HEK293 (cell line): ENCODE results near the gene BMF.

Experiments
- CTCF ChIA-PET: fragments of 350-600 bp; formaldehyde crosslinking; extraction: SDS; loops from one replicate; lab custom pipeline; 2021; ENCODE audit warnings: antibody characterized with exemption; lab: Yijun Ruan, JAX
- POLR2A ChIA-PET: fragments of 300-600 bp; formaldehyde crosslinking; extraction: SDS; loops from one replicate; lab custom pipeline; 2020; ENCODE audit warnings: antibody characterized with exemption, inconsistent platforms; lab: Yijun Ruan, JAX
- H3K27ac ChIP-seq: fragments of 200-500 bp; sonication (Bioruptor generic); 2 replicates; pipeline ENCODE4 v1.5.1; 2014; ENCODE audit warnings: low read depth, low read length, control low read depth, inconsistent platforms; ENCODE audit errors: extremely low read depth
- H3K36me3 ChIP-seq, 2 experiments: fragments of 200-500 bp in 1 of 2; sonication (Bioruptor generic) in 1 of 2; 1 replicate in 1 of 2; 2 replicates in 1 of 2; pipeline ENCODE4 v1.5.1; 2014 to 2017; ENCODE audit warnings: inconsistent platforms in 2 of 2, low read length in 2 of 2; ENCODE audit not compliant: control insufficient read depth in 2 of 2, insufficient read depth in 1 of 2
- H3K4me1 ChIP-seq: fragments of 200-500 bp; sonication (Bioruptor generic); 2 replicates; pipeline ENCODE4 v1.5.1; 2014; ENCODE audit warnings: mild to moderate bottlenecking, low read length, inconsistent platforms; ENCODE audit not compliant: control insufficient read depth, insufficient read depth
- H3K4me3 ChIP-seq: 2 replicates; pipeline ENCODE4 v1.5.1; 2011; ENCODE audit warnings: low read depth, mild to moderate bottlenecking, control low read depth, low read length, moderate library complexity
- H3K9me3 ChIP-seq: fragments of 200-500 bp; sonication (Bioruptor generic); 2 replicates; pipeline ENCODE4 v1.5.1; 2014; ENCODE audit warnings: low read depth, low read length, inconsistent platforms; ENCODE audit not compliant: control insufficient read depth, insufficient read depth
- FEZF1 ChIP-seq: fragments of 450-650 bp; formaldehyde crosslinking; IDR thresholded peaks from 2 replicates; pipeline ENCODE4 v1.5.1; 2016; ENCODE audit warnings: missing biosample characterization, missing genetic modification characterization
- GLI2 ChIP-seq: fragments of 450-650 bp; formaldehyde crosslinking; IDR thresholded peaks from 2 replicates; pipeline ENCODE4; 2017; ENCODE audit warnings: missing biosample characterization, missing genetic modification characterization, low read depth, borderline replicate concordance
- GLI4 ChIP-seq: fragments of 450-650 bp; formaldehyde crosslinking; IDR thresholded peaks from 2 replicates; pipeline ENCODE4 v1.5.1; 2016; ENCODE audit warnings: missing biosample characterization, missing genetic modification characterization
- GLIS1 ChIP-seq: fragments of 450-650 bp; formaldehyde crosslinking; IDR thresholded peaks from 2 replicates; pipeline ENCODE4 v1.5.1; 2016; ENCODE audit warnings: missing biosample characterization, missing genetic modification characterization
- HOXA7 ChIP-seq: sonication (generic); formaldehyde crosslinking; IDR thresholded peaks from 2 replicates; pipeline ENCODE4 v1.8.1; 2022; ENCODE audit warnings: missing genetic modification reagents, borderline replicate concordance
- KLF10 ChIP-seq: fragments of 450-650 bp; IDR thresholded peaks from 2 replicates; pipeline ENCODE4 v1.5.1; 2018; ENCODE audit warnings: missing biosample characterization, mild to moderate bottlenecking, missing genetic modification characterization
- KLF8 ChIP-seq: fragments of 450-650 bp; formaldehyde crosslinking; IDR thresholded peaks from 2 replicates; pipeline ENCODE4 v1.5.1; 2016; ENCODE audit warnings: missing biosample characterization, missing genetic modification characterization
- MYNN ChIP-seq: fragments of 450-650 bp; formaldehyde crosslinking; IDR thresholded peaks from 2 replicates; pipeline ENCODE4 v1.5.1; 2016; ENCODE audit warnings: missing biosample characterization, missing genetic modification characterization, borderline replicate concordance
- SP3 ChIP-seq: fragments of 450-650 bp; formaldehyde crosslinking; IDR thresholded peaks from 2 replicates; pipeline ENCODE4 v1.5.1; 2016; ENCODE audit warnings: missing biosample characterization, missing genetic modification characterization
- TRIM28 ChIP-seq: IDR thresholded peaks from 2 replicates; pipeline ENCODE4 v1.6.1; 2011; ENCODE audit warnings: low read length, control low read depth, borderline replicate concordance
- ZBTB11 ChIP-seq: fragments of 450-650 bp; formaldehyde crosslinking; conservative IDR thresholded peaks from 2 replicates; pipeline ENCODE4 v1.5.1; 2016; ENCODE audit warnings: low read depth, missing biosample characterization, missing genetic modification characterization
- ZNF148 ChIP-seq: fragments of 450-650 bp; formaldehyde crosslinking; IDR thresholded peaks from 2 replicates; pipeline ENCODE4 v1.5.0; 2017; ENCODE audit warnings: missing biosample characterization, missing genetic modification characterization, borderline replicate concordance
- ZNF169 ChIP-seq: fragments of 450-650 bp; formaldehyde crosslinking; IDR thresholded peaks from 2 replicates; pipeline ENCODE4 v1.5.1; 2016; ENCODE audit warnings: missing biosample characterization, missing genetic modification characterization
- ZNF184 ChIP-seq: fragments of 450-650 bp; IDR thresholded peaks from 2 replicates; pipeline ENCODE4 v1.5.1; 2018; ENCODE audit warnings: missing biosample characterization, mild to moderate bottlenecking, missing genetic modification characterization
- ZNF214 ChIP-seq: fragments of 450-650 bp; formaldehyde crosslinking; IDR thresholded peaks from 2 replicates; pipeline ENCODE4 v1.5.1; 2017; ENCODE audit warnings: missing biosample characterization, mild to moderate bottlenecking, missing genetic modification characterization, borderline replicate concordance
- ZNF26 ChIP-seq: fragments of 450-650 bp; formaldehyde crosslinking; IDR thresholded peaks from 2 replicates; pipeline ENCODE4 v1.5.1; 2016; ENCODE audit warnings: missing biosample characterization, missing genetic modification characterization
- ZNF354C ChIP-seq: fragments of 450-650 bp; formaldehyde crosslinking; IDR thresholded peaks from 2 replicates; pipeline ENCODE4 v1.5.1; 2016; ENCODE audit warnings: missing biosample characterization, missing genetic modification characterization, low read depth, borderline replicate concordance
- ZNF391 ChIP-seq: fragments of 450-650 bp; formaldehyde crosslinking; IDR thresholded peaks from 2 replicates; pipeline ENCODE4 v1.5.1; 2016; ENCODE audit warnings: low read depth, missing biosample characterization, missing genetic modification characterization, borderline replicate concordance
- ZNF501 ChIP-seq: fragments of 450-650 bp; formaldehyde crosslinking; IDR thresholded peaks from 2 replicates; pipeline ENCODE4 v1.5.1; 2016; ENCODE audit warnings: missing biosample characterization, missing genetic modification characterization
- ZNF544 ChIP-seq: fragments of 450-650 bp; formaldehyde crosslinking; IDR thresholded peaks from 2 replicates; pipeline ENCODE4 v1.5.0; 2017; ENCODE audit warnings: missing biosample characterization, missing genetic modification characterization
- ZNF561 ChIP-seq: fragments of 450-650 bp; IDR thresholded peaks from 2 replicates; pipeline ENCODE4 v1.5.1; 2018; ENCODE audit warnings: missing biosample characterization, missing genetic modification characterization, borderline replicate concordance
- ZNF639 ChIP-seq: fragments of 450-650 bp; formaldehyde crosslinking; IDR thresholded peaks from 2 replicates; pipeline ENCODE4 v1.5.1; 2016; ENCODE audit warnings: missing biosample characterization, missing genetic modification characterization
- ZNF658 ChIP-seq: fragments of 450-650 bp; formaldehyde crosslinking; IDR thresholded peaks from 2 replicates; pipeline ENCODE4; 2016; ENCODE audit warnings: missing biosample characterization, missing genetic modification characterization
- ZNF660 ChIP-seq: fragments of 450-650 bp; IDR thresholded peaks from 2 replicates; pipeline ENCODE4 v1.5.1; 2018; ENCODE audit warnings: missing biosample characterization, mild to moderate bottlenecking, missing genetic modification characterization
- ZNF701 ChIP-seq: fragments of 450-650 bp; formaldehyde crosslinking; IDR thresholded peaks from 2 replicates; pipeline ENCODE4 v1.5.1; 2016; ENCODE audit warnings: missing biosample characterization, missing genetic modification characterization
- ZNF785 ChIP-seq: fragments of 450-650 bp; formaldehyde crosslinking; IDR thresholded peaks from 2 replicates; pipeline ENCODE4 v1.5.1; 2016; ENCODE audit warnings: missing biosample characterization, missing genetic modification characterization
- ZSCAN18 ChIP-seq: fragments of 450-650 bp; formaldehyde crosslinking; IDR thresholded peaks from 2 replicates; pipeline ENCODE4 v1.5.1; 2016; ENCODE audit warnings: missing biosample characterization, missing genetic modification characterization

The BMF gene

GRCh38 chr15:40044717-40045571, 63.7 kb downstream of the BMF start:
- POLR2A ChIA-PET, result interaction anchor here (1.4 to 3.5 kb wide), 3 partner anchors 44 to 61 kb away, joined by 6 to 26 read pairs (median 9); no protein-coding TSS in a partner anchor
- CTCF ChIA-PET, result interaction anchor here (0.5 to 3.5 kb wide), 31 partner anchors 9 to 301 kb away, joined by 3 to 57 read pairs (median 4); partner anchors contain the start of genes BMF and BUB1B
- Histone ChIP-seq H3K4me1 (peaks cover 14% of the 10 kb centered on the region), H3K9me3 (no peaks in the 10 kb centered on the region), H3K27ac (peak overlapping the region; percentile 28; the same call in 1 of the 2 replicates), H3K36me3 (peaks cover 0 to 6% of the 10 kb centered on the region in 2 experiments; a peak in 1 of 3 replicates), H3K4me3 (no peak overlapping the region)
- TF ChIP-seq MYNN (tag by site-specific recombination) (no peak), ZSCAN18 (tag by site-specific recombination) (no peak), SP3 (tag by site-specific recombination) (peak; percentile 45; the same call in 1 of the 2 replicates), ZNF658 (tag by site-specific recombination) (no peak), ZNF701 (tag by site-specific recombination) (no peak), GLIS1 (tag by site-specific recombination) (no peak; the same call in 1 of the 2 replicates), ZNF785 (tag by site-specific recombination) (no peak), ZNF214 (tag by site-specific recombination) (no peak), FEZF1 (tag by site-specific recombination) (no peak), ZNF660 (peak; percentile 72; the same call in 1 of the 2 replicates), GLI2 (tag by site-specific recombination) (no peak), KLF8 (tag by site-specific recombination) (peak; percentile 52), ZNF391 (tag by site-specific recombination) (peak; percentile 32; the same call in 1 of the 2 replicates), ZNF639 (tag by site-specific recombination) (no peak), HOXA7 (no peak), KLF10 (tag by site-specific recombination) (no peak), ZNF544 (tag by site-specific recombination) (no peak), ZNF148 (no peak), ZNF561 (peak; percentile 84), ZNF501 (tag by site-specific recombination) (no peak), GLI4 (tag by site-specific recombination) (no peak), ZNF26 (no peak), ZNF169 (tag by site-specific recombination) (no peak), ZNF184 (tag by site-specific recombination) (no peak), ZNF354C (tag by site-specific recombination) (no peak), ZBTB11 (tag by site-specific recombination) (no peak), TRIM28 (no peak)
